Stimulated activated CD8-positive, alpha-beta memory T cell treated with anti-CD3 and anti-CD28 coated beads, Interleukin-12 subunit alpha, Interleukin-12 subunit beta, amount 100 ng/mL, for 24 hours (primary cell): ENCODE measurements around the gene KIF19.

Experiments
- DNase-seq: peaks from one replicate; pipeline ENCODE4 v3.0.0-alpha.2; 2020; ENCODE audit errors: extremely low read depth

KIF19 gene

GRCh38 chr17:74305865-74306654 is 20.0 kb upstream of the KIF19 start:
- DNase-seq, result no peak

- no peak for DNase-seq
Observed at GRCh38 chr17:74307984-74308773, 17.8 kb upstream of the KIF19 start.

- DNase-seq, result no peak
Observed at GRCh38 chr17:74309902-74310301, 16.1 kb upstream of the KIF19 start.

GRCh38 chr17:74314877-74315276 is 11.1 kb upstream of the KIF19 start:
- DNase-seq, result no peak

- DNase-seq, result no peak
Observed at GRCh38 chr17:74316220-74316619, 9.8 kb upstream of the KIF19 start.

- DNase-seq, result no peak
Observed at GRCh38 chr17:74317071-74317470, 9.0 kb upstream of the KIF19 start.

GRCh38 chr17:74318391-74318790 is 7.6 kb upstream of the KIF19 start:
- no peak for DNase-seq

GRCh38 chr17:74324521-74324920 is 1.5 kb upstream of the KIF19 start:
- no peak for DNase-seq

GRCh38 chr17:74325376-74325742 is 667 bp upstream of the KIF19 start:
- DNase-seq, result no peak

GRCh38 chr17:74326506-74326905 is 480 bp downstream of the KIF19 start:
- DNase-seq, result no peak

- no peak for DNase-seq
Observed at GRCh38 chr17:74328487-74328886, 2.5 kb downstream of the KIF19 start.

GRCh38 chr17:74329378-74329777 is 3.4 kb downstream of the KIF19 start:
- no peak for DNase-seq

GRCh38 chr17:74330446-74330845 is 4.4 kb downstream of the KIF19 start:
- no peak for DNase-seq

- no peak for DNase-seq
Observed at GRCh38 chr17:74332017-74332650, 6.1 kb downstream of the KIF19 start.

GRCh38 chr17:74332763-74333283 is 6.8 kb downstream of the KIF19 start:
- DNase-seq, result no peak

- no peak for DNase-seq
Observed at GRCh38 chr17:74334393-74335039, 8.5 kb downstream of the KIF19 start.

- no peak for DNase-seq
Observed at GRCh38 chr17:74335529-74336062, 9.6 kb downstream of the KIF19 start.

- DNase-seq, result no peak
Observed at GRCh38 chr17:74336307-74336706, 10.3 kb downstream of the KIF19 start.

GRCh38 chr17:74337834-74338500 is 11.9 kb downstream of the KIF19 start:
- no peak for DNase-seq

GRCh38 chr17:74339537-74340195 is 13.6 kb downstream of the KIF19 start:
- no peak for DNase-seq
